GM21423 (cell line): ENCODE results near the gene RFTN1.
"Not testable (repeated sequence)": the region's sequence is repeated elsewhere in the genome, so short reads cannot be mapped to it uniquely, and the experiment has no call there.

Source experiments
- ATAC-seq: cut with Tn5 transposase; IDR thresholded peaks from one replicate; pipeline ENCODE4 v1.9.1; 2021; ENCODE audit warnings: mild to moderate bottlenecking, moderate library complexity; ENCODE audit not compliant: unreplicated experiment

The RFTN1 gene

GRCh38 chr3:16489326-16490061 is 24.0 kb downstream of the RFTN1 start:
- ATAC-seq, result not testable (repeated sequence)

- no peak for ATAC-seq
Observed at GRCh38 chr3:16488637-16489036, 24.9 kb downstream of the RFTN1 start.

GRCh38 chr3:16487511-16488175 is 25.9 kb downstream of the RFTN1 start:
- ATAC-seq, result no peak

GRCh38 chr3:16486951-16487480 is 26.5 kb downstream of the RFTN1 start:
- no peak for ATAC-seq

GRCh38 chr3:16486201-16486600 is 27.3 kb downstream of the RFTN1 start:
- ATAC-seq, result no peak

- ATAC-seq, result no peak
Observed at GRCh38 chr3:16485395-16485992, 28.0 kb downstream of the RFTN1 start.

GRCh38 chr3:16484984-16485383 is 28.5 kb downstream of the RFTN1 start:
- no peak for ATAC-seq

GRCh38 chr3:16484216-16484615 is 29.3 kb downstream of the RFTN1 start:
- no peak for ATAC-seq

GRCh38 chr3:16482770-16483531 is 30.5 kb downstream of the RFTN1 start:
- ATAC-seq, result peak; percentile 60

GRCh38 chr3:16482194-16482769 is 31.2 kb downstream of the RFTN1 start:
- ATAC-seq, result peak; percentile 24

GRCh38 chr3:16481546-16481897 is 32.0 kb downstream of the RFTN1 start:
- ATAC-seq, result no peak

GRCh38 chr3:16480861-16481545 is 32.5 kb downstream of the RFTN1 start:
- ATAC-seq, result peak; percentile 36

GRCh38 chr3:16478516-16478915 is 35.0 kb downstream of the RFTN1 start:
- ATAC-seq, result no peak

- no peak for ATAC-seq
Observed at GRCh38 chr3:16477521-16477920, 36.0 kb downstream of the RFTN1 start.

- ATAC-seq, result peak; percentile 16
Observed at GRCh38 chr3:16477056-16477455, 36.4 kb downstream of the RFTN1 start.

GRCh38 chr3:16476636-16477035 is 36.9 kb downstream of the RFTN1 start:
- peak; percentile 58 for ATAC-seq

- ATAC-seq, result no peak
Observed at GRCh38 chr3:16475766-16476165, 37.7 kb downstream of the RFTN1 start.

GRCh38 chr3:16474920-16475319 is 38.6 kb downstream of the RFTN1 start:
- ATAC-seq, result no peak

GRCh38 chr3:16474216-16474615 is 39.3 kb downstream of the RFTN1 start:
- ATAC-seq, result no peak

GRCh38 chr3:16472593-16472992 is 40.9 kb downstream of the RFTN1 start:
- ATAC-seq, result no peak
